GM19328 (cell line): Measurements from ENCODE around the gene CFHR2.

ENCODE experiments used
- ATAC-seq: cut with Tn5 transposase; IDR thresholded peaks from one replicate; pipeline ENCODE4 v1.9.1; 2021; ENCODE audit warnings: mild to moderate bottlenecking, moderate library complexity; ENCODE audit not compliant: unreplicated experiment

The CFHR2 gene

DNA sequence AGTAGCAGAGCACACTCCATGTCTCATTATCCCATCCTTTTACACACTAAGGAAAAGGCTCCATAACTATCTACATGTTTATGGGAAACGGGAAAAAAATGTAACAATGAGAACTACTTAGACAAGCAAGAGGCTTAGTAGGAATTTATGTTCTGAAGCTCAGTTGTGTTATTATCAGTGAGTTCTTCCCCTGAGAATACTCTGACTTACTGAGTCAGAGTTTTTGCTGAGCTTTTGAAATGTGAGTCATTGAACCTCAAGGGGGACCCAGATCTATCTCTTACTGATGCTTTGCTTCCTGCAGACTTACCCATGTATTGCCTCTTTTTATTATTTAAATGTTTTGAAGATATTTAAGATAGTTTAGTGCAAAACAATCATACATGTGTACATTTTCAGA, 53.9 kb downstream of the CFHR2 start:
- ATAC-seq: no peak

DNA sequence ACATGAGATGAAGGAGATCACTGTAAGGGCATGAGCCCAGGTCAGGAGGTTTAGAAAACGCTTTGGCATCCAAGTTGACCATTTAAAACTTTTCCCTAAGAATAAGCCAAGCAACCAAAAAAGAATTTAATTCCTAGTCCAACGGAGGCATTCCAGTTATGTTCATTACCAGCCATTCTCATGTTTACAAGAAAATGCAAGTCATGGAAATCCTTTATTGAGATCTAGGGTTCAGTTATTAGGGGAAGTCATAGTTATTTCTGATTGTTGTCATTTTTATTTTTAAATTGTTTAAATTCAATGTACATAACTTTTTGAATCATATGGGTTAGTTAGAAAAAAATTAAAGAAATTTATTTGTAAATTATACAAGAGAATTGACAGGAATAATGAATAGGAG, 58.3 kb downstream of the CFHR2 start:
- no peak for ATAC-seq

DNA sequence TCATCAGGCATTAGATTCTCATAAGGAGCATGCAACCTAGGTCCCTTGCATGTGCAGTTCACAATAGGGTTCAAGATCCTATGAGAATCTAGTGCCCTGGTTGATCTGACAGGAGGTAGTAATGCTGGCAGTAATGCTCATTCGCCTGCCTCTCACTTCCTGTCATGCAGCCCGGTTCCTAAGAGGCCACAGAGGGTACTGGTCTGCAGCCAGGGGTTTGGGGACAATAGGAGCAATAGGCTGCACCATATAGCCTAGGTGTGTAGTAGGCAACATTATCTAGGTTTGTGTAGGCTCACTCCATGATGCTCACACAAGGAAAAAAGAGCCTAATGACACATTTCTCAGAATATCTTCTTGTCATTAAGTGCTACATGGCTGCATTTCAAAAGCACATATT, 59.6 kb downstream of the CFHR2 start:
- no peak for ATAC-seq

DNA sequence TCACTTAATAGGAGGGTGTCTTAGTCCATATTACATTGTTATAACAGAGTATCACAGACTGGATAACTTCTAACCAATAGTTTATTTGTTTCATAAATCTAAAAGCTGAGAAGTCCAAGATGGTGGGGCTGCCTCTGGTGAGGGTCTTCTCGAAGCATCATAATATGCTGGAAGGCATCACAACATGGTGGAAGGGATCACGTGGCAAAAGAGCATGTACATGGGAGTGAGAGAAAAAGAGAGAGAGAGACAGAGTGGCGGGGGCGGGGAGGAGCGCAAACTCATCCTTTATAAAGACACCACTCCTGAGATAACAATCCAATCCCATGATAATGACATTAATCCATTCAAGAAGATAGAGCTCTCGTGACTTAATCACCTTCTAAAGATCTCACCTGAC, 65.3 kb downstream of the CFHR2 start:
- ATAC-seq: no peak
